CD1c-positive myeloid dendritic cell (primary cell): Measurements from ENCODE around the gene PAXX.

Experiments
- DNase-seq: peaks from one replicate; pipeline ENCODE4 v3.0.0-alpha.2; 2016; ENCODE audit errors: extremely low spot score

Gene PAXX

GRCh38 chr9:137018761-137019559 is 26.7 kb downstream of the PAXX start:
- DNase-seq: no peak

GRCh38 chr9:137019891-137020683 is 27.9 kb downstream of the PAXX start:
- DNase-seq: no peak

- DNase-seq: no peak
Measured at GRCh38 chr9:137020771-137021567, 28.7 kb downstream of the PAXX start.

GRCh38 chr9:137021568-137021978 is 29.4 kb downstream of the PAXX start:
- DNase-seq: no peak

GRCh38 chr9:137021979-137022661 is 29.9 kb downstream of the PAXX start:
- peak; percentile 78 for DNase-seq

- DNase-seq: no peak
Measured at GRCh38 chr9:137022662-137023008, 30.4 kb downstream of the PAXX start.

- DNase-seq: no peak
Measured at GRCh38 chr9:137023157-137023556, 30.9 kb downstream of the PAXX start.

- DNase-seq: no peak
Measured at GRCh38 chr9:137023583-137023991, 31.4 kb downstream of the PAXX start.

GRCh38 chr9:137025517-137025966 is 33.3 kb downstream of the PAXX start:
- peak; percentile 24 for DNase-seq

GRCh38 chr9:137026384-137026783 is 34.2 kb downstream of the PAXX start:
- DNase-seq: no peak

- no peak for DNase-seq
Measured at GRCh38 chr9:137026828-137027227, 34.6 kb downstream of the PAXX start.

- DNase-seq: peak; percentile 39
Measured at GRCh38 chr9:137027369-137028262, 35.4 kb downstream of the PAXX start, which contains the start of gene ABCA2. ABCA2 (minus strand) TSS chr9:137028237; CDS start chr9:137028140, 97 bp downstream.

GRCh38 chr9:137028263-137029057 is 36.2 kb downstream of the PAXX start:
- DNase-seq: peak; percentile 85

- peak; percentile 88 for DNase-seq
Measured at GRCh38 chr9:137029058-137029936, 37.1 kb downstream of the PAXX start.

- DNase-seq: peak; percentile 48
Measured at GRCh38 chr9:137030006-137030405, 37.8 kb downstream of the PAXX start.

GRCh38 chr9:137030538-137031527 is 38.6 kb downstream of the PAXX start:
- DNase-seq: peak; percentile 88

- peak; percentile 69 for DNase-seq
Measured at GRCh38 chr9:137031904-137032640, 39.9 kb downstream of the PAXX start, which contains the start of gene FUT7. FUT7 (minus strand) TSS chr9:137032088; CDS start chr9:137031991, 97 bp downstream.
